Mucosa of stomach (tissue), 1 donor: Measurements from ENCODE around the gene GALNT17.
"Not testable (repeated sequence)": the region's sequence is repeated elsewhere in the genome, so short reads cannot be mapped to it uniquely, and the experiment has no call there.

Experiments
- H3K27me3 ChIP-seq: one replicate; pipeline ENCODE4 v1.7.0; 2013; ENCODE audit warnings: mild to moderate bottlenecking, low read length; ENCODE audit not compliant: control insufficient read depth, insufficient read depth
- H3K36me3 ChIP-seq: one replicate; pipeline ENCODE4 v1.7.0; 2013; ENCODE audit warnings: low read length; ENCODE audit not compliant: control insufficient read depth, insufficient read depth
- H3K4me1 ChIP-seq: one replicate; pipeline ENCODE4 v1.7.0; 2013; ENCODE audit warnings: mild to moderate bottlenecking, low read length; ENCODE audit not compliant: control insufficient read depth, insufficient read depth
- H3K4me3 ChIP-seq: one replicate; pipeline ENCODE4 v1.7.0; 2013; ENCODE audit warnings: low read length
- H3K9ac ChIP-seq: one replicate; pipeline ENCODE4 v1.7.0; 2013; ENCODE audit warnings: mild to moderate bottlenecking, low read length, moderate library complexity
- H3K9me3 ChIP-seq: one replicate; pipeline ENCODE4 v1.7.0; 2013; ENCODE audit warnings: mild to moderate bottlenecking, low read length, moderate library complexity; ENCODE audit not compliant: control insufficient read depth
- donor health status: Pancreatic carcinoma.

Gene GALNT17

GRCh38 chr7:71618278-71618677 lies 486.3 kb downstream of the GALNT17 start:
- Histone ChIP-seq H3K9me3 (no peaks in the 10 kb centered on the region), H3K36me3 (no peaks in the 10 kb centered on the region), H3K4me3 (no peak overlapping the region), H3K9ac (no peak overlapping the region), H3K27me3 (no peaks in the 10 kb centered on the region), H3K4me1 (no peaks in the 10 kb centered on the region)

DNA sequence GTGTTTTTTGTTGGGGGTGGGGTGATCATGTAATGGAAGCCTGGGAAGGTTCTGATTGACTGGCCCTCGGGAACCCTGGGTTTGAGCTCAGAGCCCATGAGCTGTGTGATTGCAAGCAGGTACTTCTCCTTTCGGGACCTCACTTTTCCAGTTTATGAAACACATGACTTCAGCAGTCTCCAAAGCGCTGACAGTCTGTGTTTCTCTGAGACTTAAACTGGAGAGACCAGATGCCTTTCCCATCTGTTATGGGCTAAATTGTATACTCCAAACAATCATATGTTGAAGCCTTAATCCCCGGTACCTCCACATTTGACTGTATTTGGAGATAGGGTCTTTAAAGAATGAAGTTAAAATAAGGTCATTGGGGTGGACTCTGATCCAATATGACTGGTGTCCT lies 493.6 kb downstream of the GALNT17 start:
- Histone ChIP-seq H3K36me3 (no peaks in the 10 kb centered on the region), H3K9ac (no peak overlapping the region), H3K27me3 (no peaks in the 10 kb centered on the region), H3K9me3 (no peaks in the 10 kb centered on the region), H3K4me3 (no peak overlapping the region), H3K4me1 (no peaks in the 10 kb centered on the region)

GRCh38 chr7:71626206-71626605 lies 494.3 kb downstream of the GALNT17 start:
- H3K9ac ChIP-seq: no peak overlapping the region
- H3K4me1 ChIP-seq: no peaks in the 10 kb centered on the region
- no peaks in the 10 kb centered on the region for H3K27me3 ChIP-seq
- no peaks in the 10 kb centered on the region for H3K9me3 ChIP-seq
- no peak overlapping the region for H3K4me3 ChIP-seq
- H3K36me3 ChIP-seq: no peaks in the 10 kb centered on the region

DNA sequence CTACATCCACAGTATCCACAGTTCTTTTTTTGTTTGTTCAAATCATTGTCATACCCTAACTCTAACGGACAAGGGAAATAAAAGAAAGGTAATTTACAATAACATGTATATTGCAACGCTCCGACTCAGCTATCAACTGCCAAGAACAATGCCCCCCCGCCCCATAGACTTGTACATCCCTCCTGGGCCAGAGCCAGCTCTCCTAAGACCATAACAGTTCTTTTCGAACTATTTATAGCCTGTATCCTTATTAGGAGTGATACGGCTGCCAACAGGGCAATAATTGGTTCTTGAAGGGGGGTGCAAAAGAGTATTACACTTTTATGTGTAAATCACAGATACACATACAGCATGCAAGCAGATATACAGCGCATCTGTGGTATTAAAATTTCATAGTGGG lies 495.7 kb downstream of the GALNT17 start:
- Histone ChIP-seq H3K4me1 (no peaks in the 10 kb centered on the region), H3K9ac (no peak overlapping the region), H3K9me3 (no peaks in the 10 kb centered on the region), H3K27me3 (no peaks in the 10 kb centered on the region), H3K4me3 (no peak overlapping the region), H3K36me3 (no peaks in the 10 kb centered on the region)

- Histone ChIP-seq H3K4me3 (no peak overlapping the region), H3K4me1 (no peaks in the 10 kb centered on the region), H3K36me3 (no peaks in the 10 kb centered on the region), H3K9me3 (no peaks in the 10 kb centered on the region), H3K9ac (no peak overlapping the region), H3K27me3 (no peaks in the 10 kb centered on the region)
Observed at GRCh38 chr7:71630516-71630915, 498.6 kb downstream of the GALNT17 start.

GRCh38 chr7:71633551-71634008 lies 501.6 kb downstream of the GALNT17 start:
- no peaks in the 10 kb centered on the region for H3K9me3 ChIP-seq
- H3K4me1 ChIP-seq: no peaks in the 10 kb centered on the region
- no peak overlapping the region for H3K4me3 ChIP-seq
- no peaks in the 10 kb centered on the region for H3K36me3 ChIP-seq
- H3K27me3 ChIP-seq: no peaks in the 10 kb centered on the region
- no peak overlapping the region for H3K9ac ChIP-seq

- H3K27me3 ChIP-seq, H3K9me3 ChIP-seq, H3K4me1 ChIP-seq, H3K36me3 ChIP-seq, H3K9ac ChIP-seq, H3K4me3 ChIP-seq: not testable (repeated sequence)
Observed at GRCh38 chr7:71635849-71636248, 503.9 kb downstream of the GALNT17 start.

DNA sequence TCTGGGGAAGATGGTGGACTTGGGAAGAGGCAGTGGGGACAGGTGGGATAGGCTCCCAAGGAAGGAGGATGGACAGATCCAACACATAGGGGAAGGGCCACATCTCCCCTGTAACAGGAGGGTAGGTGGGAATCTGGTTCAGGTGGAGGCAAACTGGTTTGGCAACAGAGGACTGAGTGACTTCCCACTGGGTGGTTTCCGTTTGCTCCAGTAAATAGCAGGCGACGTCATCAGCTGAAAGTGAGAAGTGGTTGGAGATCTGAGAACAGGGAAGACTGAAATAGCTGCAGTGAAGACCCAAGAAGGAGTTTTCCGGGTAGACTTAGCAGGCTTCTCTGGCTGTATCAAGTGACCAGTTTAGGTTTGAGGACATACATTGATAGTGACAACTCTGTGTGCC lies 504.4 kb downstream of the GALNT17 start:
- H3K4me1 ChIP-seq: no peaks in the 10 kb centered on the region
- H3K9ac ChIP-seq: no peak overlapping the region

GRCh38 chr7:71637578-71637977 lies 505.6 kb downstream of the GALNT17 start:
- H3K4me3 ChIP-seq: no peak overlapping the region
- H3K36me3 ChIP-seq: no peaks in the 10 kb centered on the region
- no peaks in the 10 kb centered on the region for H3K27me3 ChIP-seq
- no peaks in the 10 kb centered on the region for H3K9me3 ChIP-seq
- no peak overlapping the region for H3K9ac ChIP-seq
- no peaks in the 10 kb centered on the region for H3K4me1 ChIP-seq

More for the DNA sequence above, 504.4 kb downstream of the GALNT17 start:
- H3K9me3 ChIP-seq: no peaks in the 10 kb centered on the region
- H3K27me3 ChIP-seq: no peaks in the 10 kb centered on the region
- no peaks in the 10 kb centered on the region for H3K36me3 ChIP-seq
- H3K4me3 ChIP-seq: no peak overlapping the region

DNA sequence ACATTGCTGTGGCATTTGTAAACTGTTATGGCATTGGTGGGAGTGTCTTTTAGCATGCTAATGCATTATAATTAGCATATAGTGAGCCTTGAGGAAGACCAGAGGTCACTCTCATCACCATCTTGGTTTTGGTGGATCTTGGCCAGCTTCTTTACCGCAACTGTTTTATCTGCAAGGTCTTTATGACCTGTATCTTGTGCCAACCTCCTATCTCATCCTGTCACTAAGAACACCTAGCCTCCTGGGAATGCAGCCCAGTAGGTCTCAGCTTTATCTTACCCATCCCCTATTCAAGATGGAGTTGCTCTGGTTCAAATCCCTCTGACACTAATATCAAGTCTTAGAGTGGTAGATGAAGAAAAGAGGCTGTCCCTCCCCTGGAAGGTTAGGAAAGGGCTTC lies 506.2 kb downstream of the GALNT17 start:
- Histone ChIP-seq H3K9ac (no peak overlapping the region), H3K27me3 (no peaks in the 10 kb centered on the region), H3K4me3 (no peak overlapping the region), H3K36me3 (no peaks in the 10 kb centered on the region), H3K4me1 (no peaks in the 10 kb centered on the region), H3K9me3 (no peaks in the 10 kb centered on the region)

DNA sequence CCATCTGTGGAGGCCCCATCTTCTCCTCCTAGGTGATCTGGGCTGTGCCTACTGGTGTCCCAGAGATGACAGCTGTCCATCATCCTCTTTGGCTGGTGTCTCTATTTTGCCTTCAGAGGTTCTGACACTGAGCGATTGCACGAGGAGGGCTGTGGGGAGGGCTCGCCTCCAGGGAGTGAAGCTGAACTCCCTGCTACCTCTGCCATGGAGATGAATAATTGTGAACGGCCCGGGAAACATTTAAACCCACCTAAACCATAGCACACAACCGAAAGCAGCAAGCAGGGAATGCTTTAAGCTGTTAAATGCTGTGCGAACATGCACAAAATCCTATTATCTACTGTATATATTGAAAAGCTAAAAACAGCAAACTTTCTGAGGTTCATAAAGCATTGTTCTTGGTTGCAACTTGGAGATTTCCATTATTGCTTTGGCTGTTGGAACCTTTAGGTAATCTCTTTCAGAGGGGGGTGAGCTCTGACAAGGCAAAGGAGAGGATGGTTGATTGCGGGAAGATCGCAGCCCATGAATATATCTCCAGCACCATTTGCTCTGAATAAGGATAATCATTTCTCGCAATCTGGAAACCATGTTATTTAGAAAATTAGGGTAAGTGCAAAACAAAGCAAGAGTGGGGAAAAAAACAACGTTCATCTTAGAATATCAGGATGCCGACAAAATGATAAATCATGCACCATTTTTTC lies 507.6 kb downstream of the GALNT17 start:
- no peak overlapping the region for H3K4me3 ChIP-seq
- H3K9ac ChIP-seq: no peak overlapping the region
- no peaks in the 10 kb centered on the region for H3K27me3 ChIP-seq
- H3K36me3 ChIP-seq: no peaks in the 10 kb centered on the region
- H3K9me3 ChIP-seq: no peaks in the 10 kb centered on the region
- H3K4me1 ChIP-seq: no peaks in the 10 kb centered on the region

- H3K27me3 ChIP-seq, H3K4me3 ChIP-seq, H3K9ac ChIP-seq, H3K9me3 ChIP-seq, H3K36me3 ChIP-seq, H3K4me1 ChIP-seq: not testable (repeated sequence)
Observed at GRCh38 chr7:71643031-71643430, 511.1 kb downstream of the GALNT17 start.

DNA sequence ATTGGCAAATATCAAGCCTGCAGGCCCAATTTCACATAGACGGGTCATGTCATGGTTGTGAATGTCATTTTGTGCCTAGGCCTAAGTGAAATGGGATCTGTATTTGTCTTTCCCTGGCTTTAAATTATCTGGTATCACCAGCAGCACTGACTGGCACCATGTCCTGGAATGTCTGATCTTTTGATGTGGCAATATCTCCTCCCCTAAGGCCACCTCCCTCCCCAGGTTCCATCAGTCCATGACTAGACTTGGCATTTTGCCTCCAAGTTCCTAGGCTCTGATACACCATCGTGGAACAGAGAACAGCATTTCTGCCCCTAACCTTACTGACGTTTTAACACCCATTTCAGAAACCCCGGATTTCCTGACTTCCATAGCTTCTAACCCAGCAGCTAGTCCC lies 513.9 kb downstream of the GALNT17 start:
- H3K27me3 ChIP-seq: no peaks in the 10 kb centered on the region
- no peaks in the 10 kb centered on the region for H3K9me3 ChIP-seq

More for the DNA sequence above, 513.9 kb downstream of the GALNT17 start:
- no peak overlapping the region for H3K9ac ChIP-seq
- no peak overlapping the region for H3K4me3 ChIP-seq
- H3K36me3 ChIP-seq: no peaks in the 10 kb centered on the region
- H3K4me1 ChIP-seq: no peaks in the 10 kb centered on the region
